Activated CD4-positive, alpha-beta memory T cell treated with anti-CD3 and anti-CD28 coated beads for 36 hours (primary cell): ENCODE results near the gene POU5F1. TPM values are rescaled to one million over a fixed set of nuclear protein-coding genes. Genes with fewer than 3 reads are reported as not detected.
"Not testable (repeated sequence)": the region's sequence is repeated elsewhere in the genome, so short reads cannot be mapped to it uniquely, and the experiment has no call there.

ENCODE experiments used
- CTCF ChIA-PET: fragments of 350-600 bp; sonication (Branson Sonifier 250); formaldehyde crosslinking; loops from one replicate; lab custom pipeline; 2021; ENCODE audit warnings: antibody characterized with exemption, inconsistent platforms; lab: Charles Lee
- POLR2A ChIA-PET: fragments of 350-600 bp; sonication (Branson Sonifier 250); formaldehyde crosslinking; loops from one replicate; lab custom pipeline; 2021; ENCODE audit warnings: antibody characterized with exemption; lab: Charles Lee
- DNase-seq: peaks from one replicate; pipeline ENCODE4 v3.0.0-alpha.2; 2020
- H3K27ac Mint-ChIP-seq: one replicate; pipeline ENCODE4 v1.8.0; 2021; ENCODE audit warnings: mixed read lengths
- H3K27me3 Mint-ChIP-seq: one replicate; pipeline ENCODE4 v1.8.0; 2021; ENCODE audit warnings: mixed read lengths
- H3K36me3 Mint-ChIP-seq: one replicate; pipeline ENCODE4 v1.8.0; 2021; ENCODE audit warnings: mixed read lengths
- H3K4me1 Mint-ChIP-seq: one replicate; pipeline ENCODE4 v1.8.0; 2021; ENCODE audit warnings: low read depth, mixed read lengths
- H3K4me3 Mint-ChIP-seq: one replicate; pipeline ENCODE4 v1.8.0; 2021; ENCODE audit warnings: mild to moderate bottlenecking, mixed read lengths
- H3K9me3 Mint-ChIP-seq: one replicate; pipeline ENCODE4 v1.8.0; 2021; ENCODE audit warnings: mixed read lengths
- intact Hi-C: fragments of 100-400 bp; cut with micrococcal nuclease; formaldehyde crosslinking; loops from one replicate; pipeline ENCODE4 v1.15.1; 2023
- total RNA-seq, 2 experiments: library from RNA; stranded (reverse); gene quantifications; one replicate each; pipeline ENCODE4 v1.2.3, GENCODE V29; 2021

POU5F1 gene
- total RNA-seq, 2 experiments from 2014 or later: 0.52 TPM; not detected in 1

DNA sequence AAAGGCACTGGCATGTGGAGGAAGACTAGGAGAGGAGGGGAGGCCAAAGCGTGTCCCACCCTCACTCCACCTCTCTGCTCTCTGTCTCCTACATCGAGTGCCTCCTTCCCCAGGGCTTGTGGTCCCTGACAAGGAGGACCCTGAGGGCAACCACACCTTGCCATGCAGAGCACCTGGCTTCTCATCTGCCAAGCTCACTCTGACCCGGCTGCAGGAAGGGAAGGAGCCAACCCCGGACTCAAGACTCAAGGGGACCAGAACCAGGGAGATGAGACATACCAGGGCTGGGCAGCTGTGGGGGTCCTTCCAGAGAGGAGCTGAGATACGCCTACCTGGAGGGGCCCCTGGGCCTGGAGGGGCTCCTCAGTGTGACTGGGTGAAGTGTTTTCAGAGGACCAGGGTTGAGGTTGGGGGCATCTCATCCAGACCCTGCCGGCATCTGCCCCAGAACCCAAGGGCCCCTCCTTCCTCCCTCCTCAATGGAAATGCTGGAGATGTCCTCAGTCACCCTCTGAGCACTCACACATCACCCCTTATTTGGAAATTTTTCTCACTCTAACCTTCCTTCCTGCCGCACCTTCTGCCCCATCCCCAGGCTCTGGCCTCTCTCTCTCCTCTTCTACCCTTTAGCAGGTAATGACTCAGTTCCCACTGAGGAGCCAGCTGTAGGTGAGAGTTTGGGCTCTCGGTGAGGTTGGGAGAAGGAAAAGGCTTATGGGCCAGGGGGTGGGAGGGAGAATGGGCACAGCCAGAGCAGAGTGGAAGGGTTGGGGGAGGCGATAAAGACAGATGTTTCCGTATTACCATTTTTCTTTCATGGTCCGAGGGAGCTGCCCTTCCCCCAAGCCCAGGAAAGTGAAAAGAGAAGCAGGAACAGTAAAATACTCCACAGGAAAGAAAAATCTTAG is 32.0 kb upstream of the POU5F1 start:
- POLR2A ChIA-PET: interaction anchor here (0.7 to 1.5 kb wide), 4 partner anchors 67 to 151 kb away, joined by 3 to 6 read pairs (median 5); no protein-coding TSS in a partner anchor
- H3K4me3 Mint-ChIP-seq: peak overlapping the region; percentile 78
- H3K4me1 Mint-ChIP-seq: peaks cover 54% of the 10 kb centered on the region
- H3K9me3 Mint-ChIP-seq: peaks cover 5% of the 10 kb centered on the region
- H3K27me3 Mint-ChIP-seq: no peaks in the 10 kb centered on the region
- H3K27ac Mint-ChIP-seq: peak overlapping the region; percentile 94
- peak; percentile 37 for DNase-seq
- peaks cover 24% of the 10 kb centered on the region for H3K36me3 Mint-ChIP-seq
- intact Hi-C loops: loop anchor here (1.0 to 10.0 kb wide), 3 partner anchors 155 to 292 kb away; partner anchors contain the start of genes HLA-B and MICB
- CTCF ChIA-PET: interaction anchor here (0.7 to 2.2 kb wide), 4 partner anchors 155 to 197 kb away, joined by 3 to 18 read pairs (median 4); partner anchors contain the start of gene HLA-B

DNA sequence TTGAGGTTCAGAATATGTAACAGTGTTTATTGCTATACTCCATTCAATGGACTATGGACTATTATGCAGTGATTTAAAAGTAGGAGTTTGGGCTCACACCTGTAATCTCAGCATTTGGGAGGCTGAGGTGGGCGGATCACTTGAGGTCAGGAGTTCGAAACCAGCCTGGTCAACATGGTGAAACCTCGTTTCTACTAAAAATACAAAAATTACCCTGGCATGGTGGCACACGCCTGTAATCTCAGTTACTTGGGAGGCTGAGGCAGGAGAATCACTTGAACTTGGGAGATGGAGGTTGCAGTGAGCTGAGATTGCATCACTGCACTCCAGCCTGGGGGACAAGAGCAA is 28.6 kb upstream of the POU5F1 start:
- peak overlapping the region; percentile 83 for H3K27ac Mint-ChIP-seq
- DNase-seq, H3K27me3 Mint-ChIP-seq, intact Hi-C loops, H3K9me3 Mint-ChIP-seq: not testable (repeated sequence)
- H3K4me1 Mint-ChIP-seq: peaks cover 63% of the 10 kb centered on the region
- H3K4me3 Mint-ChIP-seq: peak overlapping the region; percentile 89
- peaks cover 26% of the 10 kb centered on the region for H3K36me3 Mint-ChIP-seq
- CTCF ChIA-PET: interaction anchor here (1.6 to 7.7 kb wide), 2 partner anchors 168 kb away, joined by 4 to 161 read pairs; no protein-coding TSS in a partner anchor
- POLR2A ChIA-PET: interaction anchor here (1.2 kb wide), 1 partner anchor 18 kb away, joined by 4 read pairs; no protein-coding TSS in a partner anchor

DNA sequence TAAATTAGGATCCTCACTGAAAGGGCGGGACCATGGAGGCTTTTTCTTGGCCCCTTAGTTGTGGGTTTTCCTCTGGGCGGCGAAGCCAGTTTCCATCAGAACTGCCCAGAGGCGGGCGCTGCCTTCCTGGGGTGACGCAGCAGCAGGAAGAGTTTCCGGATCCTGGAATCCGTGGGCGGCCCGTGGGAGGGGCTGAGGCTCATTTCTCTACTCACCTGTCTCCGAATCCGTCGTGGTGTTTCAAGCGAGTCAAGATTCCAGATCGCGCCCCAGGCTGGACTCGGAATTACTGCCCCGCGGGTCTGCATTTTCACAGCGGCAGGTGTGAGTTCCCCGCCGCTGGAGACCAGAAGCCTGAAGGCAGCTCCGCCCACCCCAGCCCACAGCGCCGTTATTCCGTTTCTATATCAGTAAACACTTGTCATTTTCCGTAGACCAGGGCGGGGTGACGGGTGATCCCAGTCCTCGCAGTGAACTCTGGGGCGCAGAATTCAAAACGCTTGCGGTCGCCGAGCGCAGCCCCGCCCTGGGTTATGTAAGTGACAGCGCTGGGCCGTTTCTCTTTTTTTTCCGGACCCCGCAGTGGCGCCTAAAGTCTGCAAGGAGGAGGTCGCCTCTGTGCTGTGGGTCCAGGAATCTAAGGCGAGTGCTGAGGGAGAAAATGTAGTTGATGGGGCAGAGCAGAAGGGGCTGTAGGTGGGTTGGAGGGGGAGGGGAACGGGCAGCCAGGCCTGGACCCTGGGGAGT is 27.2 kb upstream of the POU5F1 start:
- Mint-ChIP-seq H3K36me3 (peaks cover 26% of the 10 kb centered on the region), H3K27me3 (no peaks in the 10 kb centered on the region), H3K4me3 (peak overlapping the region; percentile 89), H3K27ac (peak overlapping the region; percentile 83), H3K9me3 (peaks cover 5% of the 10 kb centered on the region), H3K4me1 (peaks cover 53% of the 10 kb centered on the region)
- ChIA-PET POLR2A (interaction anchor here (0.9 to 3.1 kb wide), 8 partner anchors 13 to 169 kb away, joined by 3 to 31 read pairs (median 4); no protein-coding TSS in a partner anchor), CTCF (interaction anchor here (0.7 to 7.7 kb wide), 14 partner anchors 10 to 284 kb away, joined by 3 to 161 read pairs (median 6); partner anchors contain the start of genes TCF19 and VARS2)
- peak; percentile 97 for DNase-seq
- intact Hi-C loops: loop anchor here (1.0 to 2.0 kb wide), 5 partner anchors 39 to 170 kb away; partner anchors contain the start of genes HLA-B, HLA-C and TCF19

DNA sequence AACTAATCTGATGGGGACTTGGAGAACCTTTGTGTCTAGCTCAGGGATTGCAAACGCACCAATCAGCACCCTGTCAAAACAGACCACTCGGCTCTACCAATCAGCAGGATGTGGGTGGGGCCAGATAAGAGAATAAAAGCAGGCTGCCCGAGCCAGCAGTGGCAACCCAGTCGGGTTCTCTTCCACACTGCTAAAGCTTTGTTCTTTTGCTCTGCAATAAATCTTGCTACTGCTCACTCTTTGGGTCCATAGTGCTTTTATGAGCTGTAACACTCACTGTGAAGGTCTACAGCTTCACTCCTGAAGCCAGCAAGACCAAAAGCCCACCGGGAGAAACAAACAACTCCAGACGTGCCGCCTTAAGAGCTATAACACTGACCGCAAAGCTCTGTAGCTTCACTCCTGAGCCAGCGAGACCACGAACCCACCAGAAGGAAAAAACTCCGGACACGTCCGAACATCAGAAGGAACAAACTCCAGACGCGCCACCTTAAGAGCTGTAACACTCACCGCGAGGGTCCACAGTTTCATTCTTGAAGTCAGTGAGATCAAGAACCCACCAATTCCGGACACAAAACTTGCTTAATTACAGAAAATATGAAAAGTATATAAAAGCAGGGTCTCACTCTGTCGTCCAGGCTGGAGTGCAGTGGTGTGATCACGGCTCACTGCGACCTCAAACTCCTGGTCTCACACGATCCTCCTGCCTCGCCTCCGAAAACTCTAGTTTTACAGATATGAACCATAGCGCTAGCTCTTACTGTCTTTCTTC is 26.0 kb upstream of the POU5F1 start:
- peak; percentile 51 for DNase-seq
- ChIA-PET CTCF (interaction anchor here (0.6 to 7.7 kb wide), 21 partner anchors 11 to 1732 kb away, joined by 3 to 161 read pairs (median 5); partner anchors contain the start of genes PSORS1C2, TCF19 and VARS2), POLR2A (interaction anchor here (0.8 to 3.1 kb wide), 9 partner anchors 14 to 174 kb away, joined by 3 to 31 read pairs (median 4); no protein-coding TSS in a partner anchor)
- peak overlapping the region; percentile 83 for H3K27ac Mint-ChIP-seq
- H3K36me3 Mint-ChIP-seq: peaks cover 24% of the 10 kb centered on the region
- H3K4me3 Mint-ChIP-seq: peak overlapping the region; percentile 89
- H3K9me3 Mint-ChIP-seq, H3K27me3 Mint-ChIP-seq: not testable (repeated sequence)
- intact Hi-C loops: loop anchor here (1.0 to 2.0 kb wide), 5 partner anchors 38 to 171 kb away; partner anchors contain the start of genes HLA-B, HLA-C and TCF19
- H3K4me1 Mint-ChIP-seq: peaks cover 42% of the 10 kb centered on the region

DNA sequence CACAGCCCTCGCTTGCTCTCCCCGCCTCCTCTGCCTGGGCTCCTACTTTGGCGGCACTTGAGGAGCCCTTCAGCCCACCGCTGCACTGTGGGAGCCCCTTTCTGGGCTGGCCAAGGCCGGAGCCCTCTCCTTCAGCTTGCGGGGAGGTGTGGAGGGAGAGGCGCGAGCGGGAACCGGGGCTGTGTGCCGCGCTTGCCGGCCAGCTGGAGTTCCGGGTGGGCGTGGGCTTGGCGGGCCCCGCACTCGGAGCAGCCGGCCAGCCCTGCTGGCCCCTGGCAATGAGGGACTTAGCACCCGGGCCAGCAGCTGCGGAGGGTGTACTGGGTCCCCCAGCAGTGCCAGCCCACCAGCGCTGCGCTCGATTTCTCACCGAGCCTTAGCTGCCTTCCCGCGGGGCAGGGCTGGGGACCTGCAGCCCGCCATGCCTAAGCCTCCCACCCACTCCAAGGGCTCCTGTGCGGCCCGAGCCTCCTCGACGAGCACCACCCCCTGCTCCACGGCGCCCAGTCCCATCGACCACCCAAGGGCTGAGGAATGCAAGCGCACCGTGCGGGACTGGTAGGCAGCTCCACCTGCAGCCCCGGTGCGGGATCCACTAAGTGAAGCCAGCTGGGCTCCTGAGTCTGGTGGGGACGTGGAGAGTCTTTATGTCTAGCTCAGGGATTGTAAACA is 25.0 kb upstream of the POU5F1 start:
- CTCF ChIA-PET: interaction anchor here (1.0 to 7.7 kb wide), 9 partner anchors 57 to 202 kb away, joined by 4 to 161 read pairs (median 6); partner anchors contain the start of gene PSORS1C2
- H3K27me3 Mint-ChIP-seq, DNase-seq, intact Hi-C loops, H3K9me3 Mint-ChIP-seq, H3K4me3 Mint-ChIP-seq: not testable (repeated sequence)
- peaks cover 37% of the 10 kb centered on the region for H3K4me1 Mint-ChIP-seq
- POLR2A ChIA-PET: interaction anchor here (3.1 kb wide), 1 partner anchor 172 kb away, joined by 31 read pairs; no protein-coding TSS in a partner anchor
- peaks cover 17% of the 10 kb centered on the region for H3K36me3 Mint-ChIP-seq
- peak overlapping the region; percentile 83 for H3K27ac Mint-ChIP-seq

DNA sequence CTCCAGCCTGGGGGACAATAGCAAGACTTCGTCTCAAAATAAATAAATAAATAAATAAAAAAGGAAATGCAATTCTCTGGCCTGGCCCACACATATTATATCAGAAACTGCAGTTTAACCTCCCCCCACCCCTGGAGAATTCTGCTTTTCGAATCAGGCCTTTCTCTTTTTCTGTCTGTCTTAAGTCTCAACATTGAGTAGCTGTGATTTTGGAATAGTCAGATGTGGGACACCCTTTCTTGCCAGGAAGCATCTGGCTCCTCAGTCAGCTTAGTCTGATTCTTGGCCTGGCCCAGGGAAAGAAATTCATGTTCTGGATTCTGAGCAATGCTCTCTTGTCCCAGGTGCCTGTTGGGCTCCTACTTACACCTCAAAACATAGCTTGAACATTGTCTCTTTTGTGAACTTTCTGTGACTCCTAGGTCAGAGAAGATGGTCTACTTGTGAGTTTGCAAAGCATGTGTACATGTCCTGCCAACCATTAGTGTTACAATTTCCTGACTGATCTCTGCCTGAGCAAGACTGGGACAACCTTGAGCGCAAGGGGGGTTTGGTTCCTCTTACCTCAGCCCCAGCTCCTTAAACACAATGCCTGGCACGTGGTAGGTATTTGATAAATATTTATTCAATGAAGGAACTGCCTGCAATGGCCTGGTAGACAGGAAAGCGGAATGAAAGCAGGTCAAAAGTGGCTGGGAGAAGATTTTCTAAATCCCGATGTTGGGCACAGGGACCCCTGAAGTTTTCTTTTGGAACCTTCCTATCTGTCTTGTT is 23.8 kb upstream of the POU5F1 start:
- ChIA-PET CTCF (interaction anchor here (0.7 to 7.7 kb wide), 8 partner anchors 50 to 173 kb away, joined by 3 to 161 read pairs (median 3); partner anchors contain the start of gene PSORS1C2), POLR2A (no interaction called here)
- intact Hi-C loops: no loop called here
- no peak for DNase-seq
- Mint-ChIP-seq H3K9me3 (no peaks in the 10 kb centered on the region), H3K36me3 (peaks cover 8% of the 10 kb centered on the region), H3K27ac (peak overlapping the region; percentile 21), H3K27me3 (no peaks in the 10 kb centered on the region), H3K4me1 (peaks cover 28% of the 10 kb centered on the region), H3K4me3 (no peak overlapping the region)

DNA sequence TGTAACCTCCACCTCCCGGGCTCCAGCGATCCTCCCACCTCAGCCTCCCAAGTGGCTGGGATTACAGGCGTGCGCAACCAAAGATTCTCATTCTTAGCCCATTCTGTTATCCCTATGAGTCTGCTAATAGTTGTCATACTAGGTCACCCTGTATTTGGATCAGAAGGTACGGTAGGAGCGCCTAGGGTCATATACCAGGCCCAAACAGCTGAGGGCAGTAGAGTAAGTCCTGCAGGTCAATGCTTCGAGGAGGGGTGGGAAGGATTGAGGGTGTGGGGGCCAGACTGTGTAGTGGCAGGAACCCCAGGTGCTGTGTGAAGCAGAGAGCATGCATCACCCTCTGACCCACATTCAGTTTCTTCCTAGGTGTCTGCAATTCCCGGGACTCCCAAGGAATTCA is 22.7 kb upstream of the POU5F1 start:
- intact Hi-C loops: no loop called here
- H3K4me1 Mint-ChIP-seq: peaks cover 23% of the 10 kb centered on the region
- no peak overlapping the region for H3K27ac Mint-ChIP-seq
- ChIA-PET CTCF (interaction anchor here (0.8 to 7.7 kb wide), 10 partner anchors 9 to 174 kb away, joined by 3 to 161 read pairs (median 12); partner anchors contain the start of genes PSORS1C2 and TCF19), POLR2A (no interaction called here)
- peaks cover 4% of the 10 kb centered on the region for H3K36me3 Mint-ChIP-seq
- no peak for DNase-seq
- H3K4me3 Mint-ChIP-seq: no peak overlapping the region
- no peaks in the 10 kb centered on the region for H3K27me3 Mint-ChIP-seq
- no peaks in the 10 kb centered on the region for H3K9me3 Mint-ChIP-seq

DNA sequence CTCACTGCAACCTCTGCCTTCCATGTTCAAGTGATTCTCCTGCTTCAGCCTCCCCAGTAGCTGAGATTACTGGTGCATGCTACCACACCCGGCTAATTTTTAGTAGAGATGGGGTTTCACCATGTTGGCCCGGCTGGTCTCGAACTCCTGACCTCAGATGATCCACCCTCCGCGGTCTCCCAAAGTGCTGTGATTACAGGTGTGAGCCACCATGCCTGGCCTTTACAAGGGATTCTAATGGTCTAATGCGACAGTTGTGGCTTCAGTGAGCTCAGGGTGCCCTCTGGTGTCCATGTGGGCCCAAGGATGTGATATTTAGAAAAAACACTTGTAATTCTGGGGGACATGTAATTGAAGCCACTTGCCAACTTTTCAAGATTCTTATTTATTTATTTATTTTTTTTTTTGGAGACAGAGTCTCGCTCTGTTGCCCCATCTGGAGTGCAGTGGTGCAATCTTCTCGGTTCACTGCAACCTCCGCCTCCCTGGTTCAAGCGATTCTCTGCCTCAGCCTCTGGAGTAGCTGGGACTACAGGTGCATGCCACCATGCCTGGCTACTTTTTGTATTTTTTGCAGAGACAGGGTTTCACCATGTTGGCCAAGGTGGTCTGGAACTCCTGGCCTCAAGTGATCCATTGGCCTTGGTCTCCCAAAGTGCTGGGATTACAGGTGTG is 22.1 kb upstream of the POU5F1 start:
- H3K4me3 Mint-ChIP-seq: not testable (repeated sequence)

DNA sequence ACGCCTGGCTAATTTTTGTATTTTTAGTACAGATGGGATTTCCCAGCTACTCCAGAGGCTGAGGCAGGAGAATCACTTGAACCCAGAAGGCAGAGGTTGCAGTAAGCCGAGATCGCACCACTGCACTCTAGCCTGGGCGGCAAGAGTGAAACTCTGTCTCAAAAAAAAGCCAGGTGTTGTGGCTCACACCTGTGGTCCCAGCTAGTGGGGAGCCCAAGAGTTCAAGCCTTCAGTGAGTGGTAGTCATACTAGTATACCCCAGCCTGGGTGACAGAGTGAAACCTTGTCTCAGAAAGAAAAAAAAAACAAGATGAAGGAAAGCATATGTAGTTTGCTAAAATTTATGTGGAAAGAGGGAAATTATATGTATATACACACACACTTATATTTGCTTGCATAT is 20.0 kb upstream of the POU5F1 start:
- no peak for DNase-seq
- ChIA-PET CTCF (interaction anchor here (5.3 kb wide), 1 partner anchor 53 kb away, joined by 50 read pairs; no protein-coding TSS in a partner anchor), POLR2A (no interaction called here)
- no peaks in the 10 kb centered on the region for H3K36me3 Mint-ChIP-seq
- H3K27me3 Mint-ChIP-seq: no peaks in the 10 kb centered on the region
- intact Hi-C loops: no loop called here
- peaks cover 13% of the 10 kb centered on the region for H3K4me1 Mint-ChIP-seq
- no peaks in the 10 kb centered on the region for H3K9me3 Mint-ChIP-seq
- no peak overlapping the region for H3K4me3 Mint-ChIP-seq
- no peak overlapping the region for H3K27ac Mint-ChIP-seq

More for the DNA sequence above, 22.1 kb upstream of the POU5F1 start:
- H3K9me3 Mint-ChIP-seq, H3K36me3 Mint-ChIP-seq, H3K27ac Mint-ChIP-seq, H3K27me3 Mint-ChIP-seq: not testable (repeated sequence)
- intact Hi-C loops: loop anchor here (1.0 kb wide), 1 partner anchor 55 kb away; no protein-coding TSS in a partner anchor
- ChIA-PET CTCF (interaction anchor here (0.7 to 7.7 kb wide), 15 partner anchors 8 to 277 kb away, joined by 3 to 161 read pairs (median 4); partner anchors contain the start of genes PSORS1C2 and TCF19), POLR2A (interaction anchor here (0.6 to 0.7 kb wide), 2 partner anchors 17 to 53 kb away, joined by 3 read pairs; partner anchors contain the start of gene PSORS1C2)
- DNase-seq: peak; percentile 79
- peaks cover 23% of the 10 kb centered on the region for H3K4me1 Mint-ChIP-seq
